ENCODE results near the gene PAK4.

The PAK4 gene

DNA sequence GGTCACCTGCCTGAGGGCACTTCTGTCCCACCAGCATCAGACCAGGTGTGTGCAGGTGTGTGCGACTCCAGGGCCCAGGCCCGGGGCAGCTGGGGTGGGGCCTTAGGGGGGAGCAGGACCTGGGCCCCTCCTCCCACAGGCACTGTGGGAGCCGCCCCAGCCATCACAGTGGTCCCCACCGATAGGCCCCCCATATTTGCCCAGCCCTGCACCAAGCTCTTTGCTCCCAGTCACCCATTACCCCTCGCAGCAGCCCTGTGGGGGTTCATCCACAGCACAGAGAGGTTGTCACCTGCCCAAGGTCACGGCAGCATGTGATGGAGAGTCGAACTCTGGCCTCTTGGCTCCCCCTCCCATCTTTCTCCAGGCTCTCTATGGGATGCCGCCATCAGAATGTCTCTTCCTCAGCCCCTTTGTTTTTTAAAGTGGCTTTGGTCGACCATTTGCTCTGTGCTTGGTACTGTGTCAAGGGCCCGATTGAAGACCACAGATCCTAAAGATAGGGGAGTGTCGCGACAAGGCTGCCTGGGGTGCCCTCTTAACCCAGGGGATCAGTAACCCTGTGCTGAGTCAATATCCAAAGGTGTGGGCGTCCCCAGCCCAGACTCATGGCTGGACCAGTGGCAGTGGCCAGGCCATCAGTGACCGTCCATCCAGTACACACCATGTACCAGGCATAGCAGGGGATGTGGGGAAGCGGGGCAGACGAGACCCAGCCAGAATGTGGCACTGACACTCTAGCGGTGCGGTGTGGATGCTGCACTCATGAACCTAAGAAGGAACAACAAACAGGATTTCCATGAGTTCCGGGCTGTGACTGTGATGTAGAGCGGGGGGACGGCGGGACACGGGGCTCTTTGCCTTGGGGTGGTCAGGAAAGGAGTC is 42.9 kb downstream of the PAK4 start:
- DNase-seq, result no peak

- DNase-seq, result no peak
These were observed 43.7 kb downstream of the PAK4 start for GRCh38 chr19:39169143-39169810.

- DNase-seq, result no peak
These were observed 45.0 kb downstream of the PAK4 start for GRCh38 chr19:39170386-39171231.

- no peak for DNase-seq
These were observed 46.2 kb downstream of the PAK4 start for GRCh38 chr19:39171479-39172465.

GRCh38 chr19:39172700-39173501 is 47.3 kb downstream of the PAK4 start:
- no peak for DNase-seq

DNA sequence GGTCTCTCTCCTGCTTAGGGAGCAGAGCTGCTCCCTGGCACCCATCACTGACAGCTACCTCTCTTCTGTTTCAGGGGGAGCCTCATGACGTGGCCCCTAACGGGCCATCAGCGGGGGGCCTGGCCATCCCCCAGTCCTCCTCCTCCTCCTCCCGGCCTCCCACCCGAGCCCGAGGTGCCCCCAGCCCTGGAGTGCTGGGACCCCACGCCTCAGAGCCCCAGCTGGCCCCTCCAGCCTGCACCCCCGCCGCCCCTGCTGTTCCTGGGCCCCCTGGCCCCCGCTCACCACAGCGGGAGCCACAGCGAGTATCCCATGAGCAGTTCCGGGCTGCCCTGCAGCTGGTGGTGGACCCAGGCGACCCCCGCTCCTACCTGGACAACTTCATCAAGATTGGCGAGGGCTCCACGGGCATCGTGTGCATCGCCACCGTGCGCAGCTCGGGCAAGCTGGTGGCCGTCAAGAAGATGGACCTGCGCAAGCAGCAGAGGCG is 48.0 kb downstream of the PAK4 start:
- no peak for DNase-seq

- no peak for DNase-seq
These were observed 48.6 kb downstream of the PAK4 start for GRCh38 chr19:39174142-39174541.

- DNase-seq, result no peak
These were observed 49.3 kb downstream of the PAK4 start for GRCh38 chr19:39174558-39175544.

DNA sequence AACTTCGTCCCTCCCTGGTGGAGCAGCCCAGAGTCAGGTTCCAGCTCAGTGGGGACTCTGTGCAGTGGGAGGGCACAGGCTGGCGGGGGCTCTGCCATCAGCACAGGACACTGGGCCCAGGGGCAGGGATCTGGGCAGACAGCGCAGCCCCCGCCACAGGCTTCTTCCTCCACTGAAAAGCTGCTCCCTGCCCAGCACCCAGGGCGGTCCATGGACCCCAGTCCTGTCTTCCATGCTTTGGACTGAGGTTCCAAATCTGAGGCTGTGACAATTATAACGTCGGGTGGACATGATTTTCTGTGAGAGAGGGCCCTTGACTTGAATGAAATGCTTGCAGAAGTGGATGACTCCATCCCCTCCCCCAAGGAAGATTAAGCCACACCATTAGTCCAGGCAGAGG is 50.0 kb downstream of the PAK4 start:
- DNase-seq, result no peak

GRCh38 chr19:39177110-39177699 is 51.6 kb downstream of the PAK4 start:
- no peak for DNase-seq

DNA sequence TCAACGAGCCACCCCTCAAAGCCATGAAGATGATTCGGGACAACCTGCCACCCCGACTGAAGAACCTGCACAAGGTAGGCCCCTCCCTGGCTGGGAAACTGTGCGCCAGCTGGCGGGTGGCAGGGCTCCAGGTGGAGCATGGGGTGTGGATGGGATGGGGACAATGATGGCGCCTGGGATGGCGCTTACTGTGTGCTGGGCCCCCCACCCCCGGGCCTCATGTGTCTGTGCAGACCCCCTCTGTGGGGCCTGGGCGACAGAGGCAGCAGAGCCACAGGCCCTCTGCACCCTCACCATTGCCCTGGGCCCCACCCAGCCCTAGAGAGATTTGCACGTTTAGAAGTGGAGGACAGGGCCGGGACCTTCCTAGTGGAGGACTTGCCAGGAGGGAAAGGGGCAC is 52.1 kb downstream of the PAK4 start:
- DNase-seq, result no peak

DNA sequence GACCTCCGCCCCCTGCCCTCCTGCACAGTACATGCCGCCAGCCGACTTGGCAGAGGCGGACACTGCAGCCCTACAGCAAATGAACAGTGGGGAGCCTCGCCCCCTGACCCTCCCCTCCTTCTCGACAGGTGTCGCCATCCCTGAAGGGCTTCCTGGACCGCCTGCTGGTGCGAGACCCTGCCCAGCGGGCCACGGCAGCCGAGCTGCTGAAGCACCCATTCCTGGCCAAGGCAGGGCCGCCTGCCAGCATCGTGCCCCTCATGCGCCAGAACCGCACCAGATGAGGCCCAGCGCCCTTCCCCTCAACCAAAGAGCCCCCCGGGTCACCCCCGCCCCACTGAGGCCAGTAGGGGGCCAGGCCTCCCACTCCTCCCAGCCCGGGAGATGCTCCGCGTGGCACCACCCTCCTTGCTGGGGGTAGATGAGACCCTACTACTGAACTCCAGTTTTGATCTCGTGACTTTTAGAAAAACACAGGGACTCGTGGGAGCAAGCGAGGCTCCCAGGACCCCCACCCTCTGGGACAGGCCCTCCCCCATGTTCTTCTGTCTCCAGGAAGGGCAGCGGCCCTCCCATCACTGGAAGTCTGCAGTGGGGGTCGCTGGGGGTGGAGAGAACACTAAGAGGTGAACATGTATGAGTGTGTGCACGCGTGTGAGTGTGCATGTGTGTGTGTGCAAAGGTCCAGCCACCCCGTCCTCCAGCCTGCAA is 52.9 kb downstream of the PAK4 start:
- DNase-seq, result no peak

GRCh38 chr19:39179754-39180153 is 54.2 kb downstream of the PAK4 start:
- no peak for DNase-seq

DNA sequence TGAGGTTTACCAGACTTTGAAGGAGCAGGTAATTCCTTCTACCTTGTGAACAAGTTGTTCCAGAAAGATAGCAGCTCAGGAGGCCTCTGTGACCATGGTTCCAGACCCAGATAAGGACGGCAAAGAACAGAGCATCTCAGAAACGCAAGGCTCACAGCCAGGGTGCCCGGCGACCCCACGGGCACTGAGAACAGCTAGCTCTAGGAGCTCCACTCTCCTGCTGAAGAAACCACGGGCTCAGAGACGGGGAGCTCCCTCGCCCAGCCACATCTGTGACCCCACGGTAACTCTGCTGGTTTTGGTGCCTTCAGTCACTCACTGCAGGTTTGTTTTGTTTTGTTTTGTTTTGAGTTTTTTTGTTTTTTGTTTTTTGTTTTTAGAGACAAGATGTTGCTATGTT is 55.2 kb downstream of the PAK4 start:
- no peak for DNase-seq

DNA sequence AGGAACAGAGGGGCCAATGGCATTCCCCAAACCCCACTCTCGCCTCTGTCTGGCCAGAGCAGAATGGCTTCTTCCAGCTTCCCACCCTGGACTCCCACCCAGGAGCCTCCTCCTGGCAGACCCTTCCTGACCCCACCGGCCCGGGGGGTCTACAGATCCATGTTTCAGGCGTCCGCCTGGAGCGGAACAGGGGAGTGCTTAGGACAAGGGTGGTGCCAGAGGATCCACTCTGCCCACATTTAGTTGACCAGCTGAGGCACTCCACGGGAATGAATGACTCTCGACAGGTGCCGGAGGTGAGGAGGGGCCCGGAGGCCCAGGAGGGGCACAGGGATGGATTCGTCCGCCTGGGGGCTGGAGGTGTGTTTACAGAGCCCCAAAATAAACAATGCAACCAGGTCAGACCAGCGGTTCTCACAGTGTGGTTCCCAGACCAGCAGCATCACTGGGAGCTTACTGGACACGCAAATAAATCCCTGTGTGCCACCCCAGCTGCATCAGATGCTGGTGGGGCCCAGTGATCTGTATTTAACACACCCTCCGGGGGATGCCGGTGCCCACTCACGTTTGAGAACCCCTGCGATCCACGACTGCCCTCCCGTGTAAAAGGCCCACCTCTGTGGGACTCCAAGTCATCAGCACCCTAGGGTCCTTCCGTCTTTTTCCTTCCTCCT is 56.1 kb downstream of the PAK4 start:
- no peak for DNase-seq

GRCh38 chr19:39182174-39182505 is 56.6 kb downstream of the PAK4 start:
- no peak for DNase-seq

GRCh38 chr19:39183104-39183503 is 57.5 kb downstream of the PAK4 start:
- no peak for DNase-seq

- no peak for DNase-seq
These were observed 60.8 kb downstream of the PAK4 start for GRCh38 chr19:39186391-39186790.

Data from NK-92 treated with Interleukin-12 subunit alpha and Interleukin-12 subunit beta, amount 100 ng/mL, for 24 hours (cell line).